GM12878 (cell line): Measurements from ENCODE around the gene ELL. TPM values are rescaled to one million over a fixed set of nuclear protein-coding genes. Genes with fewer than 3 reads are reported as not detected.

Source experiments
- CHD4 ChIP-seq: fragments of 200-600 bp; sonication (generic); IDR thresholded peaks from 2 replicates; pipeline ENCODE4 v1.6.1; 2016; ENCODE audit warnings: mild to moderate bottlenecking
- DPF2 ChIP-seq: fragments of 450-650 bp; IDR thresholded peaks from 2 replicates; pipeline ENCODE4 v1.6.1; 2017; ENCODE audit warnings: mild to moderate bottlenecking
- EGR1 ChIP-seq, 2 experiments: IDR thresholded peaks; 1 replicate in 1 of 2; 2 replicates in 1 of 2; pipeline ENCODE4 v1.6.1; 2011 to 2012; ENCODE audit warnings: low read depth in 2 of 2, low read length in 2 of 2, borderline replicate concordance in 1 of 2, mild to moderate bottlenecking in 1 of 2, moderate library complexity in 1 of 2
- FOXK2 ChIP-seq: fragments of 450-650 bp; IDR thresholded peaks from 2 replicates; pipeline ENCODE4 v1.6.1; 2017; ENCODE audit warnings: mild to moderate bottlenecking, moderate library complexity
- MTA2 ChIP-seq: fragments of 450-650 bp; IDR thresholded peaks from 2 replicates; pipeline ENCODE4 v1.6.1; 2016; ENCODE audit warnings: low read depth, mild to moderate bottlenecking, moderate library complexity
- NR2C1 ChIP-seq: fragments of 450-650 bp; IDR thresholded peaks from 2 replicates; pipeline ENCODE4 v1.6.1; 2017; ENCODE audit warnings: antibody characterized with exemption, mild to moderate bottlenecking, moderate library complexity
- POLR2A ChIP-seq: IDR thresholded peaks from 2 replicates; pipeline ENCODE4 v1.6.1; 2011; ENCODE audit warnings: low read depth, mild to moderate bottlenecking, low read length
- POU2F2 ChIP-seq: IDR thresholded peaks from 3 replicates; pipeline ENCODE4 v1.6.1; 2011; ENCODE audit warnings: low read depth, mild to moderate bottlenecking, low read length, borderline replicate concordance
- RUNX3 ChIP-seq: IDR thresholded peaks from 2 replicates; pipeline ENCODE4 v1.6.1; 2012; ENCODE audit warnings: low read length, inconsistent platforms
- SMC3 ChIP-seq: IDR thresholded peaks from 2 replicates; pipeline ENCODE4 v1.6.1; 2011; ENCODE audit warnings: low read length, improper control_type of control experiment, borderline replicate concordance
- SPI1 ChIP-seq: IDR thresholded peaks from 2 replicates; pipeline ENCODE4 v1.6.1; 2011; ENCODE audit warnings: low read depth, mild to moderate bottlenecking, low read length, moderate library complexity, borderline replicate concordance; ENCODE audit not compliant: insufficient read depth
- TAF1 ChIP-seq: IDR thresholded peaks from 2 replicates; pipeline ENCODE4 v1.6.1; 2011; ENCODE audit warnings: mild to moderate bottlenecking, low read depth, low read length, borderline replicate concordance
- TCF12 ChIP-seq: IDR thresholded peaks from 2 replicates; pipeline ENCODE4 v1.6.1; 2011; ENCODE audit warnings: low read depth, mild to moderate bottlenecking, low read length
- ZNF217 ChIP-seq: fragments of 450-650 bp; IDR thresholded peaks from 2 replicates; pipeline ENCODE4 v1.6.1; 2017; ENCODE audit warnings: antibody characterized with exemption, mild to moderate bottlenecking
- polyA plus RNA-seq, 11 experiments: library from polyadenylated mRNA; depleted of rRNA in 4 of 11; unstranded in 6 of 11; stranded (reverse) in 5 of 11; fragments of >200 nt; fragmentation: Nextera tagmentation in 4 of 11; fragmentation: Illumina TruSeq in 1 of 11; extraction: Ambion mirVana in 4 of 11; extraction: Trizol in 1 of 11; gene quantifications; 1 replicate in 1 of 11; 2 replicates in 10 of 11; pipeline versions ENCODE4 v1.2.1 to v1.2.3, GENCODE V29; 2011 to 2016; ENCODE audit warnings: inconsistent platforms in 2 of 11, missing spikeins in 2 of 11, low read depth in 1 of 11
- total RNA-seq, 4 experiments: library from RNA; depleted of rRNA in 3 of 4; stranded (reverse); fragments of >200 nt in 3 of 4; fragmentation: Illumina TruSeq in 1 of 4; extraction: Trizol in 1 of 4; gene quantifications; 2 replicates each; pipeline versions ENCODE4 v1.2.1 to v1.2.3, GENCODE V29; 2013 to 2021
- TF ChIP-seq, protein P1 (sequence below): fragments of 450-650 bp; IDR thresholded peaks from 2 replicates; pipeline ENCODE4 v1.6.1; 2016; ENCODE audit warnings: mild to moderate bottlenecking, moderate library complexity, borderline replicate concordance
- TF ChIP-seq, protein P2 (sequence below): fragments of 450-650 bp; conservative IDR thresholded peaks from 2 replicates; pipeline ENCODE4 v1.6.1; 2017; ENCODE audit warnings: mild to moderate bottlenecking, moderate library complexity
- TF ChIP-seq, protein P3 (sequence below): fragments of 450-650 bp; IDR thresholded peaks from 2 replicates; pipeline ENCODE4 v1.6.1; 2017; ENCODE audit warnings: mild to moderate bottlenecking, moderate library complexity
- TF ChIP-seq, protein P4 (sequence below): fragments of 450-650 bp; IDR thresholded peaks from 2 replicates; pipeline ENCODE4 v1.6.1; 2016; ENCODE audit warnings: mild to moderate bottlenecking

The ELL gene
- total and polyA plus RNA-seq, 10 of the 15 experiments (the other 5 are each of a cell fraction or from before 2014, with no cell fraction given): 0.91 to 25.0 (median 9.1) TPM

DNA sequence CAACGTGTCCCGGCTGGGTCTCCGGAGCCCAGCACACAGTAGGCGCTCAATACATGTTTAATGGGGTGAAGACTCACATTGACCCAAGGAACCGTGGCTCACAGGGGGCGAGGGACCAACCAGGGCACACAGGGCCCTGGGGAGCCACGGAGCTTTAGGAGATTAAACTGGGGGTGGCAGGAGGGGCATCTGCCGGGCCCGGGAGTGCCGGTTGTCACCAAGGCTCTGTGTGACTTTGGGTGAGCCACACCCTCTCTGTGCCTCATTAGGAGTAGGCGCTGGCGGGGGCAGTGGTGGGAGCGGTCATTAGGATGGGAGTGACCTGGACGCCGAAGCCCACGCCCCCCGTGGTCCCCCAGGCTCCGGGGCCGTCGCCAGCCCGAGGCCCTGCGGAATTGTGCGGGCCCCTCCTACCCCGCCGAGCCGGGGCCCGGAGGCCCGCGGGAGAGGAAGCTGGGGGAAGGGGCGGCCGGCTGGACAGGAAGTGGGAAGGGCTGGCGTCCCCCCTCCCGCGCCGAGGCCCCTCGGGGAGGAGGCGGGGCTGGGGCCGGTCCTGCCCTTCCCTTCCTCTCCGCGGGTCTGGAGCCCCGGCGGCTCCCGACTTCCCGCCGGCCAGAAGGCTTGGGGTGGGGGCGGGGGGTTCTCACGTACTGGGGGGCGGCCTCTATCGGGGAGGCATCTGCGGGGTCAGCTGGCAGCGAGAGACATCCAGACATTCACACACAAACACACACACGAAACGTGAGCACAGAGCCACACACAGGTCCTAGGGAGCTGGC is 104.4 kb downstream of the ELL start (continued):
- TF ChIP-seq CHD4 (no peak), TAF1 (no peak), RUNX3 (peak; percentile 40; the same call in 1 of the 2 replicates), NR2C1 (no peak), POLR2A (peak; percentile 15), POU2F2 (0 out of 3 replicates have a peak, but pooled peaks have one; percentile 25), SPI1 (peak; percentile 46; the same call in 1 of the 2 replicates), MTA2 (peak; percentile 10; the same call in 1 of the 2 replicates), DPF2 (peak; percentile 76; the same call in 1 of the 2 replicates), EGR1 (IDR thresholded peaks at IDR 0.05; ENCODE audit: borderline replicate concordance in 1 of 2, low read depth in 2 of 2, low read length in 2 of 2) (peak in 1 of 2 experiments; percentile 54; a peak in 1 of 3 replicates), FOXK2 (no peak), SMC3 (no peak), ZNF217 (peak; percentile 92), TCF12 (0 out of 2 replicates have a peak, but pooled peaks have one; percentile 24)
- TF ChIP-seq, protein P1, sequence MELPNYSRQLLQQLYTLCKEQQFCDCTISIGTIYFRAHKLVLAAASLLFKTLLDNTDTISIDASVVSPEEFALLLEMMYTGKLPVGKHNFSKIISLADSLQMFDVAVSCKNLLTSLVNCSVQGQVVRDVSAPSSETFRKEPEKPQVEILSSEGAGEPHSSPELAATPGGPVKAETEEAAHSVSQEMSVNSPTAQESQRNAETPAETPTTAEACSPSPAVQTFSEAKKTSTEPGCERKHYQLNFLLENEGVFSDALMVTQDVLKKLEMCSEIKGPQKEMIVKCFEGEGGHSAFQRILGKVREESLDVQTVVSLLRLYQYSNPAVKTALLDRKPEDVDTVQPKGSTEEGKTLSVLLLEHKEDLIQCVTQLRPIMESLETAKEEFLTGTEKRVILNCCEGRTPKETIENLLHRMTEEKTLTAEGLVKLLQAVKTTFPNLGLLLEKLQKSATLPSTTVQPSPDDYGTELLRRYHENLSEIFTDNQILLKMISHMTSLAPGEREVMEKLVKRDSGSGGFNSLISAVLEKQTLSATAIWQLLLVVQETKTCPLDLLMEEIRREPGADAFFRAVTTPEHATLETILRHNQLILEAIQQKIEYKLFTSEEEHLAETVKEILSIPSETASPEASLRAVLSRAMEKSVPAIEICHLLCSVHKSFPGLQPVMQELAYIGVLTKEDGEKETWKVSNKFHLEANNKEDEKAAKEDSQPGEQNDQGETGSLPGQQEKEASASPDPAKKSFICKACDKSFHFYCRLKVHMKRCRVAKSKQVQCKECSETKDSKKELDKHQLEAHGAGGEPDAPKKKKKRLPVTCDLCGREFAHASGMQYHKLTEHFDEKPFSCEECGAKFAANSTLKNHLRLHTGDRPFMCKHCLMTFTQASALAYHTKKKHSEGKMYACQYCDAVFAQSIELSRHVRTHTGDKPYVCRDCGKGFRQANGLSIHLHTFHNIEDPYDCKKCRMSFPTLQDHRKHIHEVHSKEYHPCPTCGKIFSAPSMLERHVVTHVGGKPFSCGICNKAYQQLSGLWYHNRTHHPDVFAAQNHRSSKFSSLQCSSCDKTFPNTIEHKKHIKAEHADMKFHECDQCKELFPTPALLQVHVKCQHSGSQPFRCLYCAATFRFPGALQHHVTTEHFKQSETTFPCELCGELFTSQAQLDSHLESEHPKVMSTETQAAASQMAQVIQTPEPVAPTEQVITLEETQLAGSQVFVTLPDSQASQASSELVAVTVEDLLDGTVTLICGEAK: peak; percentile 58; the same call in 1 of the 2 replicates
- TF ChIP-seq, protein P2, sequence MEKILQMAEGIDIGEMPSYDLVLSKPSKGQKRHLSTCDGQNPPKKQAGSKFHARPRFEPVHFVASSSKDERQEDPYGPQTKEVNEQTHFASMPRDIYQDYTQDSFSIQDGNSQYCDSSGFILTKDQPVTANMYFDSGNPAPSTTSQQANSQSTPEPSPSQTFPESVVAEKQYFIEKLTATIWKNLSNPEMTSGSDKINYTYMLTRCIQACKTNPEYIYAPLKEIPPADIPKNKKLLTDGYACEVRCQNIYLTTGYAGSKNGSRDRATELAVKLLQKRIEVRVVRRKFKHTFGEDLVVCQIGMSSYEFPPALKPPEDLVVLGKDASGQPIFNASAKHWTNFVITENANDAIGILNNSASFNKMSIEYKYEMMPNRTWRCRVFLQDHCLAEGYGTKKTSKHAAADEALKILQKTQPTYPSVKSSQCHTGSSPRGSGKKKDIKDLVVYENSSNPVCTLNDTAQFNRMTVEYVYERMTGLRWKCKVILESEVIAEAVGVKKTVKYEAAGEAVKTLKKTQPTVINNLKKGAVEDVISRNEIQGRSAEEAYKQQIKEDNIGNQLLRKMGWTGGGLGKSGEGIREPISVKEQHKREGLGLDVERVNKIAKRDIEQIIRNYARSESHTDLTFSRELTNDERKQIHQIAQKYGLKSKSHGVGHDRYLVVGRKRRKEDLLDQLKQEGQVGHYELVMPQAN: peak; percentile 48
- TF ChIP-seq, protein P3, sequence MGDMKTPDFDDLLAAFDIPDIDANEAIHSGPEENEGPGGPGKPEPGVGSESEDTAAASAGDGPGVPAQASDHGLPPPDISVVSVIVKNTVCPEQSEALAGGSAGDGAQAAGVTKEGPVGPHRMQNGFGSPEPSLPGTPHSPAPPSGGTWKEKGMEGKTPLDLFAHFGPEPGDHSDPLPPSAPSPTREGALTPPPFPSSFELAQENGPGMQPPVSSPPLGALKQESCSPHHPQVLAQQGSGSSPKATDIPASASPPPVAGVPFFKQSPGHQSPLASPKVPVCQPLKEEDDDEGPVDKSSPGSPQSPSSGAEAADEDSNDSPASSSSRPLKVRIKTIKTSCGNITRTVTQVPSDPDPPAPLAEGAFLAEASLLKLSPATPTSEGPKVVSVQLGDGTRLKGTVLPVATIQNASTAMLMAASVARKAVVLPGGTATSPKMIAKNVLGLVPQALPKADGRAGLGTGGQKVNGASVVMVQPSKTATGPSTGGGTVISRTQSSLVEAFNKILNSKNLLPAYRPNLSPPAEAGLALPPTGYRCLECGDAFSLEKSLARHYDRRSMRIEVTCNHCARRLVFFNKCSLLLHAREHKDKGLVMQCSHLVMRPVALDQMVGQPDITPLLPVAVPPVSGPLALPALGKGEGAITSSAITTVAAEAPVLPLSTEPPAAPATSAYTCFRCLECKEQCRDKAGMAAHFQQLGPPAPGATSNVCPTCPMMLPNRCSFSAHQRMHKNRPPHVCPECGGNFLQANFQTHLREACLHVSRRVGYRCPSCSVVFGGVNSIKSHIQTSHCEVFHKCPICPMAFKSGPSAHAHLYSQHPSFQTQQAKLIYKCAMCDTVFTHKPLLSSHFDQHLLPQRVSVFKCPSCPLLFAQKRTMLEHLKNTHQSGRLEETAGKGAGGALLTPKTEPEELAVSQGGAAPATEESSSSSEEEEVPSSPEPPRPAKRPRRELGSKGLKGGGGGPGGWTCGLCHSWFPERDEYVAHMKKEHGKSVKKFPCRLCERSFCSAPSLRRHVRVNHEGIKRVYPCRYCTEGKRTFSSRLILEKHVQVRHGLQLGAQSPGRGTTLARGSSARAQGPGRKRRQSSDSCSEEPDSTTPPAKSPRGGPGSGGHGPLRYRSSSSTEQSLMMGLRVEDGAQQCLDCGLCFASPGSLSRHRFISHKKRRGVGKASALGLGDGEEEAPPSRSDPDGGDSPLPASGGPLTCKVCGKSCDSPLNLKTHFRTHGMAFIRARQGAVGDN: peak; percentile 49
- TF ChIP-seq, protein P4, sequence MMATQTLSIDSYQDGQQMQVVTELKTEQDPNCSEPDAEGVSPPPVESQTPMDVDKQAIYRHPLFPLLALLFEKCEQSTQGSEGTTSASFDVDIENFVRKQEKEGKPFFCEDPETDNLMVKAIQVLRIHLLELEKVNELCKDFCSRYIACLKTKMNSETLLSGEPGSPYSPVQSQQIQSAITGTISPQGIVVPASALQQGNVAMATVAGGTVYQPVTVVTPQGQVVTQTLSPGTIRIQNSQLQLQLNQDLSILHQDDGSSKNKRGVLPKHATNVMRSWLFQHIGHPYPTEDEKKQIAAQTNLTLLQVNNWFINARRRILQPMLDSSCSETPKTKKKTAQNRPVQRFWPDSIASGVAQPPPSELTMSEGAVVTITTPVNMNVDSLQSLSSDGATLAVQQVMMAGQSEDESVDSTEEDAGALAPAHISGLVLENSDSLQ: peak; percentile 6; the same call in 1 of the 2 replicates
